ENCODE results near the gene WDR17. TPM values are rescaled to one million over a fixed set of nuclear protein-coding genes. Genes with fewer than 3 reads are reported as not detected.

Gene WDR17
- 1.7 and 3.2 TPM in 2 replicates for total RNA-seq

GRCh38 chr4:176065435-176066291 is at the start of gene WDR17:
WDR17 (plus strand) TSS chr4:176065841; CDS start chr4:176111581, 45,740 bp downstream.

GRCh38 chr4:176195184-176195978 is 129.7 kb downstream of the WDR17 start, which contains the start of gene SPATA4:
SPATA4 (minus strand) TSS chr4:176195585; CDS start chr4:176195562, 23 bp downstream.

Small RNA genes lying within 50 kb of the gene (small RNA-seq; reads per million reads assigned to genes)
- not detected for gene RF00432

Other genes starting within 250 kb of the WDR17 start
- gene SPATA4, start 129.7 kb downstream of the WDR17 start, total RNA-seq = 0.32 TPM in 1 of 2 replicates, not detected in the other
- 1.7 and 1.8 TPM in 2 replicates for gene ASB5, start 203.4 kb downstream of the WDR17 start, total RNA-seq

Measured in hair follicle dermal papilla cell (primary cell).